Eye (tissue), 1 donor: ENCODE data around the gene CBX8.

Experiments
- DNase-seq: peaks from one replicate; pipeline ENCODE4 v3.0.0-alpha.2; 2015

Gene CBX8

DNA sequence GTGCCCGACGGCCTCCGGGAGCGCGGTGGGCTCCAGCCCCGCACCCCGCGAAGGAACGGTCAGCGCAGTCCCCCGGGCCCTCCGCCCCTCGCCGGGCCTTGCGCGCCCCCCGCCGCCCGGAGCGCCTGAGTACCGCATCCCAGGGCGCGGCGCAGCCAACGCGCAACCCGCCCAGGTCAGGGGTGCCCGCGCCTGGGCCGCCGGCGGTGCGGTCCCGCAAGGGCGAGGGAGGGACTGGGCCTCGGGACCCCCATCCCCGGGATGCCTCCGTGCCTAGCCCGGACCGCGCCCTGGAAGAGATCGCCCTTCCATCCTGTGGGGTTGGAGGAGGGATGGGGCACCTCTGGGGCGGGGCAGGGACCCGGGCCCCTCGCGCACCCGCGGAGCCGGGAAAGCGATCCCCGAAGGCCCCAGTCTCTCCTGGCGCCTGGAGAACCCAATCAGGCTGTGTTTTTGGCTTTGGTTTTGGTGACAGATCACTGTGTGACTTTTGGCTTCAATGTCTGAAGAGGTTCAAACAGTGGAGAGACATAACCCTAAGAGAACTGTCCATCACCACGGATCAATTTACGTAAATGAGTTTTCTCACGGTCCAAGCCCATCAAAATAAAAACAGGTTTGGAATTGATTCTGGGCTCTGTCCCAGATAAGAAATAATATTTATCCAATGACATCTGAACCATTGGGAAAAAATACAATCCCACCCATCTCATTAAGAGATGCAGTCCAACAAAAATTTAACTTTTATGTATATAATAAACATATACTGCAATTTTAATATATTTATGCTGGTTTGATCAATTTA is 48.4 kb downstream of the CBX8 start:
- peak; percentile 18 for DNase-seq

DNA sequence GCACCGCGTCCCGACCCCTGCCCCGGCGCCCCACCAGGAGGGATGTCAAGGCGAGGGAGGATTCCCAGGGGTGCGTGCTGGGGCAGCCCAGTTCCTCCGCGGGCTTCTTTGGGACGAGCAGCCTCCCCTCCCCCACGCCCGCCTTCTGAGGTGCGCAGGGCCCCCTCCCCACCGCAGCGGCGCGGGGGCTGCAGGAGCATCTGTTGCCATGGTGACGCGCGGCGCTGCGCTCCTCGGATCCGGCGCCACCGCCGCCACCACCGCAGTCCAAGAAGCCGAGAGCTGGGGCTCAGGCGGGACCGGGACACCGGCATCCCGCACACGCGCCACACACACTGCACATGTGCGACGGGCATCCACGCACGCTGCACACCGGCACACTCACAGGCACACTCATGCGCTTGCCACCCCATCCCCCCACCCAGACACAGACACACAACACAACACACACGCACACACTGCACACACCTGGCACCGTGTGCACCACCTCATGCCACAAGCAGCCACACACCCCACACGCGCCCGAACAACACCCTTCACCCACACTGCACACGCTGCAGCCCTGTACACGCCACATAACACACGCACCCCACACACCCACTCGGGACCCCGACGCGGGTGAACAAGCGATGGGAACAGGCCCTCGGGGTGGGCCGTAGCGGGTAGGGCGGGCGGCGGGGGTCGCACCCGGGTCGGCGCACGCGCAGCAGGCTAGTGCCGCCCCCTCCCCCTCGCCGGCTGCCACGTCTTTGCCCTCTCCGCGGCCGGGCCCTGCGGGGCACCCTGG is 49.2 kb downstream of the CBX8 start:
- DNase-seq: peak; percentile 78

DNA sequence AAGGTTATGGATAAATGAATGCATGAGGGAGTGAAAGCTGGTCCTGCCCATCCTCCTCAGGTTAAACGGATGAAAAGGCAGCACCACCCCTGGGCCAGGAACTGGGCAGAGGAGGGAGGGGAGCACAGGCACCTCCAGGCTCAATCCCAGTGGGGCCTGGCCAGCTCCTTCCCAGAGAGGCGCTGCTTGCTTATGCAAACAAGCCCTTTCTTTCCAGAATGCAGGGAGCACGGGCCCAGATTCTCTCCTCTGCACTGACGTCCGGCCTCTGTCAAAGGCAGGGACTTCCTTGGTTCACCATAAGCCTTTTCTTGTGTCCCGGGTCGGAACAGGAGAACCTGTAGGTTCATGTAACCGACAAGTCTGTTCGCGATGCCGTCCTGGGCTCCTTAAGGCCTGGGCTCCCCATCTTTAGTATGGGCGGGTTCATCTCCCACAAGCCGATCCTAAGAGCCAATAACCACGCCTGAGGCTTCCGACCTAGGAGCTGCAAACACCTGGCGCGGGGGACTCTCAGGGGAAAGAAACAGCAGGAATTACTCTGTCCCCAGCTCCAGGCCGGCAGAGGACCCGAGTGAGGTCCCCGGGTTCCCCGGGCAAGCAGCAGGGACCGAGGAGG is 49.9 kb downstream of the CBX8 start:
- peak; percentile 53 for DNase-seq

DNA sequence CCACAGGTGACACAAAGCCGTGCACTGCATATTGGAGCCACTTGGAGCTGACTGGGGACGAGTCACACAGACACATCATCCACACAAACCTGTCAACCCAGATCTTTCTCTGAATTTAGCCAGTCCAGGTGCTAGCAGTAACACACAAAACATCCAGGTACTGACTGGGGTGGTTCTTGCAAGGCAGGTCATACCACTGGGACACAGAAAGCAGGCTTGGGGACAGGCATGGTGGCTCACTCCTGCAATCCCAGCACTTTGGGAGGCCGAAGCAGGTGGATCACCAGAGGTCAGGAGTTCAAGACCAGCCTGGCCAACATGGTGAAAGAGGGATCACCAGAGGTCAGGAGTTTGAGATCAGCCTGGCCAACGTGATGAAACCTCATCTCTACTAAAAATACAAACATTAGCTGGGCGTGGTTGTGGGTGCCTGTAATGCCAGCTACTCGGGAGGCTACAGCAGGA is 51.2 kb downstream of the CBX8 start:
- no peak for DNase-seq

DNA sequence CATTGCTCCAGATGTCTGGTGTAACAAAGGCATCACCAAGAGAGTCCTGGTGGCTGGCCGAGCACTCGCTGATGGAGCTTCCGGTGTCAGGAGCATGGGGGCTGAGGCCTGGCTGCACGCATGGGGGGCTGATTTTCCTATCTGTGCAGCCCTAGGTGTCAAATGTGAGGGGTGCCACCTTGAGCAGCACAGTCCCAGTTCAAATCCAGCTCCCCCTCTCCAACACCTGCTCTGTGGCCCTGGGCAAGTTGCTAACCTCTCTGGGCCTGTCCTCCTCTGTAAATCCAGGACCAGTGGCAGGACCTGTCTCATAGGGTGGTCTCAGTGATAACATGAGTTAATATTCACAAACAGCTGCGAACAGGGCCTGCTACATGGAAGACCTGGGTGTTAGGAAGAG is 53.3 kb downstream of the CBX8 start:
- no peak for DNase-seq

DNA sequence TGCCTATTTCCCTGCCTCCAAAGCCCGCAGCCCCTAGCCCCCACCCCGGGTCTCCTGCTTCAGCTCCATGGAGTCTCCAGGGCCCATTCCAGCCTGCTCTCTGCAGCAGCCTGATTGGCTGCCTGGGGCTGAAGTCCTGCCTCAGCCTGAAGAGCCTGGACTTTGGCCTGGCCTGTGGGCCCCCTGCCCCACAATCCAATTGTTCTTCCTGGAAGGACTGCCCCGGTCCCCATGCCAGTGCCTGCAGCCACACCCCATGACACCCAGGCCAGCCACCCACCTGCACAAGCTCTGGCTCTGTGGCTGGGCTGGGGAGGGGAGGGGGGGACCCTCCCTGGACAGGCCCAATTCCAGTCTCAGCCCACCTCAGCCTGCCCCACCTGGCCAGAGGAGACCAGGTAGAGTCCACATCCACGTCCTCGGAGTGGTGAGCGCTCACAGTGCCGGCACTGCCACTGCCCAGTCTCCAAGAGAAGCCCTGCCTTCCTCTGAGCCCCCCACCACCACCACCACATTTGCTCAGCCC is 53.9 kb downstream of the CBX8 start:
- DNase-seq: no peak

DNA sequence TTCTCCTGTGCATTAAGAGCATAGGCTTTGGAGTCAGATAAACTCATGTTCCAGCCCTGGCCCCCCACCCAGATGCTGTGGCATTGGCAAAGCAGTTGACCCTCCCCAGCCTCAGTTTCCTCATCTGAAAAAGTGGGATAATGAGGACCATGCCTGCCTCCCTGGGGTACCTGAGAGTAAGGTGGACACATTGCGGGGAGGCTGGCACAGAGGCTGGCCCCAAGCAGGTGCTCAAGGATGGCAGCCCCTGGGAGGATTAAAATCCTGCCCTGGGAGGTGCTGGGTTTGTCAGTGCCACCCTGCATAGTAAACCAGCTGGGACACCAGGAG is 54.3 kb downstream of the CBX8 start:
- no peak for DNase-seq
